SK-N-SH (cell line): Measurements from ENCODE around the gene MRPL40. TPM values are rescaled to one million over a fixed set of nuclear protein-coding genes. Genes with fewer than 3 reads are reported as not detected.

ENCODE experiments used
- CTCF ChIA-PET: fragments of 300-600, 350-600 bp; formaldehyde crosslinking; extraction: SDS; loops from one replicate; lab custom pipeline; 2021; lab: Yijun Ruan, JAX
- POLR2A ChIA-PET: fragments of 350-600 bp; sonication (Branson Sonifier 250); formaldehyde crosslinking; extraction: SDS; loops from one replicate; lab custom pipeline; 2020; ENCODE audit warnings: antibody characterized with exemption, inconsistent platforms; lab: Yijun Ruan, JAX
- DNase-seq: peaks from one replicate; pipeline ENCODE4 v3.0.0; 2012
- H2AFZ ChIP-seq: fragments of 200-600 bp; sonication (generic); 2 replicates; pipeline ENCODE4 v1.8.1; 2016; ENCODE audit warnings: antibody characterized with exemption, mild to moderate bottlenecking, low read depth
- H3F3A ChIP-seq: fragments of 200-600 bp; sonication (generic); replicated peaks from 2 replicates; pipeline ENCODE3; 2016; ENCODE audit warnings: antibody characterized with exemption, mild to moderate bottlenecking; ENCODE audit not compliant: insufficient read depth
- H3K27ac ChIP-seq, 2 experiments: fragments of 200-500 bp in 1 of 2; fragments of 200-600 bp in 1 of 2; sonication (Bioruptor generic) in 1 of 2; sonication (generic), shearing (Covaris generic) in 1 of 2; 2 replicates each; pipeline versions ENCODE4 v1.5.1 to v1.6.1; 2014 to 2016; ENCODE audit warnings: low read depth in 2 of 2, inconsistent platforms in 1 of 2, low read length in 1 of 2, mild to moderate bottlenecking in 1 of 2, mixed read lengths in 1 of 2
- H3K27me3 ChIP-seq: fragments of 200-600 bp; sonication (generic), shearing (Covaris generic); 2 replicates; pipeline ENCODE4 v1.6.1; 2016; ENCODE audit warnings: mixed run types; ENCODE audit not compliant: insufficient read depth
- H3K36me3 ChIP-seq, 2 experiments: fragments of 200-500 bp in 1 of 2; fragments of 200-600 bp in 1 of 2; sonication (Bioruptor generic) in 1 of 2; sonication (generic) in 1 of 2; replicated peaks in 1 of 2; 2 replicates each; pipeline versions ENCODE3 to v1.5.1; 2014 to 2016; ENCODE audit warnings: low read length in 1 of 2, mild to moderate bottlenecking in 1 of 2; ENCODE audit not compliant: insufficient read depth in 2 of 2, control insufficient read depth in 1 of 2
- H3K4me1 ChIP-seq, 2 experiments: fragments of 200-500 bp in 1 of 2; fragments of 200-600 bp in 1 of 2; sonication (Bioruptor generic) in 1 of 2; sonication (generic), shearing (Covaris generic) in 1 of 2; 2 replicates each; pipeline versions ENCODE4 v1.5.1 to v1.6.1; 2014 to 2016; ENCODE audit warnings: low read depth in 1 of 2, low read length in 1 of 2, mixed run types in 1 of 2; ENCODE audit not compliant: insufficient read depth in 2 of 2, control insufficient read depth in 1 of 2
- H3K4me2 ChIP-seq: fragments of 200-600 bp; sonication (generic), shearing (Covaris generic); 2 replicates; pipeline ENCODE4 v1.6.1; 2017; ENCODE audit warnings: mixed run types
- H3K4me3 ChIP-seq, 2 experiments: fragments of 200-500 bp in 1 of 2; fragments of 200-600 bp in 1 of 2; sonication (Bioruptor generic) in 1 of 2; sonication (generic), shearing (Covaris generic) in 1 of 2; 2 replicates each; pipeline versions ENCODE4 v1.5.1 to v1.8.1; 2014 to 2016; ENCODE audit warnings: low read depth in 2 of 2, inconsistent platforms in 1 of 2, low read length in 1 of 2, mild to moderate bottlenecking in 1 of 2, mixed read lengths in 1 of 2, moderate library complexity in 1 of 2
- H3K79me2 ChIP-seq: fragments of 200-600 bp; sonication (generic); 2 replicates; pipeline ENCODE4 v1.8.1; 2017; ENCODE audit warnings: mild to moderate bottlenecking; ENCODE audit not compliant: insufficient read depth
- H3K9ac ChIP-seq: fragments of 200-600 bp; sonication (generic); 2 replicates; pipeline ENCODE4 v1.6.1; 2017; ENCODE audit warnings: mixed run types
- H3K9me2 ChIP-seq: fragments of 200-600 bp; sonication (generic); 2 replicates; pipeline ENCODE4 v1.6.1; 2017; ENCODE audit warnings: mixed run types
- H3K9me3 ChIP-seq: fragments of 200-600 bp; sonication (generic); 2 replicates; pipeline ENCODE4 v1.6.1; 2017; ENCODE audit warnings: mixed run types, mild to moderate bottlenecking, moderate library complexity
- H4K20me1 ChIP-seq: fragments of 200-600 bp; sonication (generic); 2 replicates; pipeline ENCODE4 v1.6.1; 2017; ENCODE audit warnings: mild to moderate bottlenecking, mixed run types; ENCODE audit not compliant: insufficient read depth
- CTCF ChIP-seq: fragments of 200-600 bp; sonication (generic); IDR thresholded peaks from 2 replicates; pipeline ENCODE4 v1.6.1; 2017; ENCODE audit warnings: antibody characterized with exemption, mild to moderate bottlenecking, moderate library complexity
- EP300 ChIP-seq, 2 experiments: IDR thresholded peaks; 2 replicates each; pipeline versions ENCODE4 v1.4.0 to v1.6.1; 2012; ENCODE audit warnings: borderline replicate concordance in 1 of 2, low read depth in 1 of 2, low read length in 1 of 2
- FOSL2 ChIP-seq: IDR thresholded peaks from 2 replicates; pipeline ENCODE4 v1.4.0; 2012; ENCODE audit warnings: low read depth, mild to moderate bottlenecking, moderate library complexity, borderline replicate concordance
- FOXM1 ChIP-seq: IDR thresholded peaks from 2 replicates; pipeline ENCODE4 v1.4.0; 2012; ENCODE audit warnings: low read depth, mild to moderate bottlenecking
- GATA2 ChIP-seq: sonication (generic); formaldehyde crosslinking; IDR thresholded peaks from 2 replicates; pipeline ENCODE4 v1.5.0; 2020; ENCODE audit warnings: mild to moderate bottlenecking, missing genetic modification reagents
- MAX ChIP-seq: IDR thresholded peaks from 2 replicates; pipeline ENCODE4 v1.4.0; 2012; ENCODE audit warnings: low read depth
- MXI1 ChIP-seq: IDR thresholded peaks from 2 replicates; pipeline ENCODE4 v1.6.1; 2012; ENCODE audit warnings: mild to moderate bottlenecking, low read depth, low read length, improper control_type of control experiment
- NFIC ChIP-seq: IDR thresholded peaks from 2 replicates; pipeline ENCODE4 v1.4.0; 2012; ENCODE audit warnings: borderline replicate concordance
- POLR2AphosphoS5 ChIP-seq: IDR thresholded peaks from 2 replicates; pipeline ENCODE4 v1.6.1; 2012; ENCODE audit warnings: low read depth, low read length
- RCOR1 ChIP-seq: fragments of 150-350 bp; IDR thresholded peaks from 2 replicates; pipeline ENCODE4 v1.6.1; 2017; ENCODE audit warnings: antibody characterized with exemption, low read length
- REST ChIP-seq: IDR thresholded peaks from 2 replicates; pipeline ENCODE4 v1.6.1; 2012; ENCODE audit warnings: mild to moderate bottlenecking, low read depth, low read length, moderate library complexity
- RXRA ChIP-seq: IDR thresholded peaks from 2 replicates; pipeline ENCODE4 v1.4.0; 2012; ENCODE audit warnings: low read depth, mild to moderate bottlenecking, borderline replicate concordance
- TEAD4 ChIP-seq: IDR thresholded peaks from 2 replicates; pipeline ENCODE4 v1.4.0; 2012; ENCODE audit warnings: mild to moderate bottlenecking, borderline replicate concordance; ENCODE audit not compliant: insufficient read depth
- WGBS: methylation state at CpG from one replicate; pipeline ENCODE4 v1.1.6; 2017; ENCODE audit warnings: low lambda C conversion rate; 5-methylcytosine and 5-hydroxymethylcytosine counted together
- polyA plus RNA-seq, 3 experiments: library from polyadenylated mRNA; depleted of rRNA; stranded (reverse); fragments of >200 nt; gene quantifications; 2 replicates each; pipeline ENCODE4 v1.2.3, GENCODE V29; 2012

Gene MRPL40
- polyA plus RNA-seq, 1 of the 3 experiments (the other 2 are of a cell fraction): 34.9 TPM

GRCh38 chr22:19432133-19432851, at the start of gene MRPL40 (continued):
- TF ChIP-seq REST (peak; percentile 68), MAX (peak; percentile 90), FOSL2 (no peak; the same call in 1 of the 2 replicates), POLR2AphosphoS5 (peak; percentile 94), NFIC (no peak), RCOR1 (peak; percentile 53; the same call in 1 of the 2 replicates), FOXM1 (no peak), CTCF (no peak), RXRA (no peak), TEAD4 (no peak)
- TF ChIP-seq, all 33 proteins: peak for 19

GRCh38 chr22:19383292-19383691, 49.1 kb upstream of the MRPL40 start:
- H3K27ac ChIP-seq: no peak overlapping the region; a peak in 1 of 4 replicates
- H3K4me2 ChIP-seq: no peak overlapping the region
- ChIA-PET POLR2A (no interaction called here), CTCF (no interaction called here)
- H3K36me3 ChIP-seq: peaks cover 41 to 70% of the 10 kb centered on the region in 2 experiments
- no peaks in the 10 kb centered on the region for H4K20me1 ChIP-seq
- H2AFZ ChIP-seq: no peak overlapping the region
- no peaks in the 10 kb centered on the region for H3K9me3 ChIP-seq
- 95% methylated on average over 9 of the region's 9 CpGs for WGBS
- H3K27me3 ChIP-seq: no peaks in the 10 kb centered on the region
- H3K79me2 ChIP-seq: no peaks in the 10 kb centered on the region
- no peaks in the 10 kb centered on the region for H3F3A ChIP-seq
- H3K9ac ChIP-seq: no peak overlapping the region
- no peak overlapping the region for H3K4me3 ChIP-seq
- TF ChIP-seq GATA2: no peak
- TF ChIP-seq MXI1: no peak
- TF ChIP-seq FOSL2: no peak
- no peak for TF ChIP-seq EP300 (IDR thresholded peaks at IDR 0.05; ENCODE audit: borderline replicate concordance in 1 of 2, low read depth in 1 of 2, low read length in 1 of 2)
- TF ChIP-seq, all 33 proteins: peak for 0
- no peak for DNase-seq
- H3K4me1 ChIP-seq: peaks cover 0 to 2% of the 10 kb centered on the region in 2 experiments; a peak in 1 of 4 replicates
- no peaks in the 10 kb centered on the region for H3K9me2 ChIP-seq
